Hepatocyte (in vitro differentiated cells): Measurements from ENCODE around the gene WNT7B. TPM values are rescaled to one million over a fixed set of nuclear protein-coding genes. Genes with fewer than 3 reads are reported as not detected.

Experiments used
- DNase-seq: peaks from one replicate; pipeline ENCODE4 v3.0.0-alpha.2; 2016; ENCODE audit warnings: low spot score
- H2AFZ ChIP-seq: fragments of 200-600 bp; sonication (generic); 2 replicates; pipeline ENCODE4 v1.6.0; 2016; ENCODE audit warnings: antibody characterized with exemption, mild to moderate bottlenecking
- H3K27ac ChIP-seq: fragments of 200-600 bp; sonication (generic); 2 replicates; pipeline ENCODE4 v1.5.1; 2016; ENCODE audit warnings: mild to moderate bottlenecking
- H3K27me3 ChIP-seq: fragments of 200-600 bp; sonication (generic); 2 replicates; pipeline ENCODE4 v1.6.1; 2016
- H3K36me3 ChIP-seq: fragments of 200-600 bp; sonication (generic); replicated peaks from 2 replicates; pipeline ENCODE4 v1.5.1; 2016; ENCODE audit warnings: low read depth; ENCODE audit not compliant: insufficient read depth
- H3K4me1 ChIP-seq: fragments of 200-600 bp; sonication (generic); 2 replicates; pipeline ENCODE4 v1.5.1; 2016; ENCODE audit warnings: mild to moderate bottlenecking, moderate library complexity; ENCODE audit not compliant: insufficient read depth
- H3K4me2 ChIP-seq: fragments of 200-600 bp; sonication (generic); 2 replicates; pipeline ENCODE4 v1.6.0; 2016
- H3K4me3 ChIP-seq: fragments of 200-600 bp; sonication (generic); 2 replicates; pipeline ENCODE4 v1.5.1; 2016; ENCODE audit warnings: mild to moderate bottlenecking
- H3K79me2 ChIP-seq: fragments of 200-600 bp; sonication (generic); 2 replicates; pipeline ENCODE4 v1.6.0; 2017; ENCODE audit warnings: mild to moderate bottlenecking
- H3K9me2 ChIP-seq: fragments of 200-600 bp; sonication (generic); replicated peaks from 2 replicates; pipeline ENCODE4 v1.6.0; 2017; ENCODE audit warnings: mild to moderate bottlenecking; ENCODE audit not compliant: insufficient read depth
- H3K9me3 ChIP-seq: fragments of 200-600 bp; sonication (generic); 2 replicates; pipeline ENCODE4 v1.5.1; 2016; ENCODE audit warnings: low read depth, mild to moderate bottlenecking
- H4K20me1 ChIP-seq: fragments of 200-600 bp; sonication (generic); 2 replicates; pipeline ENCODE4 v1.6.0; 2016; ENCODE audit warnings: mild to moderate bottlenecking; ENCODE audit not compliant: insufficient read depth, poor library complexity, severe bottlenecking
- EZH2 ChIP-seq: fragments of 200-600 bp; sonication (generic); IDR thresholded peaks from 2 replicates; pipeline ENCODE4 v1.6.1; 2016; ENCODE audit warnings: antibody characterized with exemption, mild to moderate bottlenecking, borderline replicate concordance
- EZH2phosphoT487 ChIP-seq: fragments of 200-600 bp; sonication (generic); IDR thresholded peaks from one replicate; pipeline ENCODE4 v1.6.1; 2018; ENCODE audit warnings: antibody characterized with exemption, mild to moderate bottlenecking, low read depth, moderate library complexity; ENCODE audit not compliant: unreplicated experiment, severe bottlenecking
- WGBS: methylation state at CpG from one replicate; pipeline ENCODE4 v1.1.6; 2016; ENCODE audit warnings: low lambda C conversion rate; ENCODE audit errors: missing lambda C conversion rate; 5-methylcytosine and 5-hydroxymethylcytosine counted together
- polyA plus RNA-seq: library from polyadenylated mRNA; unstranded; fragments of >200 nt; fragmentation: Nextera tagmentation; extraction: Ambion mirVana; gene quantifications from 2 replicates; pipeline ENCODE4 v1.2.1, GENCODE V29; 2016
- total RNA-seq: library from RNA; depleted of rRNA; stranded (reverse); fragments of >200 nt; gene quantifications from 2 replicates; pipeline ENCODE4 v1.2.3, GENCODE V29; 2014
- TF ChIP-seq, protein P1 (sequence below): fragments of 200-600 bp; sonication (generic); IDR thresholded peaks from 2 replicates; pipeline ENCODE4 v1.5.1; 2016; ENCODE audit warnings: antibody characterized with exemption, mild to moderate bottlenecking; ENCODE audit not compliant: poor library complexity

WNT7B gene
- total and polyA plus RNA-seq, 2 experiments from 2014 or later = 1.9 to 2.4 TPM

DNA sequence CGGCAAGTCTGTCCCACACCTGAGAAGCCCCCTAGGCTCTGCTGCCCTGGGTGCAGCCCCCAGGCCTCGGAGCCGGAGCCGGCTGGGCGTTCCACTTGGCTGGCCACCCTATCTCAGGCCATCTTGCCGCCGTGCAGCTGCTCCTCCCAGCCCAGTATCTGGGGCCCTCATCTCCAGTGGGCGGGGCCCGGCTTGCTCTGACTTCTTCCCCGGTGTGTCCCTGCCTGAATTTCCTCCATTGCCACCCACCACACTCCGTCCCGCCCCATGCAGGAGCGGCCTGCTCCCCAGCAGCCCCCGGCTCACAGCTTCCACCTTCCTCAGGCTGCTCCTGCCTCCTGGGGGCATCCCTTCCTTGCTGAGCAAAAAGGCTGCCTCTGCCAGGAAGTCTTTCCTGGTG, 46.6 kb downstream of the WNT7B start:
- H3K9me2 ChIP-seq = no peaks in the 10 kb centered on the region
- H3K9me3 ChIP-seq = no peaks in the 10 kb centered on the region
- H3K36me3 ChIP-seq = no peaks in the 10 kb centered on the region
- H2AFZ ChIP-seq = no peak overlapping the region
- no peaks in the 10 kb centered on the region for H3K79me2 ChIP-seq
- 80% methylated on average over 13 of the region's 14 CpGs for WGBS
- TF ChIP-seq EZH2 = no peak
- TF ChIP-seq, protein P1, sequence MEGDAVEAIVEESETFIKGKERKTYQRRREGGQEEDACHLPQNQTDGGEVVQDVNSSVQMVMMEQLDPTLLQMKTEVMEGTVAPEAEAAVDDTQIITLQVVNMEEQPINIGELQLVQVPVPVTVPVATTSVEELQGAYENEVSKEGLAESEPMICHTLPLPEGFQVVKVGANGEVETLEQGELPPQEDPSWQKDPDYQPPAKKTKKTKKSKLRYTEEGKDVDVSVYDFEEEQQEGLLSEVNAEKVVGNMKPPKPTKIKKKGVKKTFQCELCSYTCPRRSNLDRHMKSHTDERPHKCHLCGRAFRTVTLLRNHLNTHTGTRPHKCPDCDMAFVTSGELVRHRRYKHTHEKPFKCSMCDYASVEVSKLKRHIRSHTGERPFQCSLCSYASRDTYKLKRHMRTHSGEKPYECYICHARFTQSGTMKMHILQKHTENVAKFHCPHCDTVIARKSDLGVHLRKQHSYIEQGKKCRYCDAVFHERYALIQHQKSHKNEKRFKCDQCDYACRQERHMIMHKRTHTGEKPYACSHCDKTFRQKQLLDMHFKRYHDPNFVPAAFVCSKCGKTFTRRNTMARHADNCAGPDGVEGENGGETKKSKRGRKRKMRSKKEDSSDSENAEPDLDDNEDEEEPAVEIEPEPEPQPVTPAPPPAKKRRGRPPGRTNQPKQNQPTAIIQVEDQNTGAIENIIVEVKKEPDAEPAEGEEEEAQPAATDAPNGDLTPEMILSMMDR = no peak
- no peak for TF ChIP-seq EZH2phosphoT487
- H3K27me3 ChIP-seq = no peaks in the 10 kb centered on the region
- no peak overlapping the region for H3K4me3 ChIP-seq
- no peak overlapping the region for H3K27ac ChIP-seq
- DNase-seq = no peak
- H3K4me1 ChIP-seq = no peaks in the 10 kb centered on the region
- H4K20me1 ChIP-seq = no peaks in the 10 kb centered on the region
- H3K4me2 ChIP-seq = no peak overlapping the region

- 83% methylated on average over 2 of the region's 4 CpGs for whole genome bisulfite sequencing
Observed at GRCh38 chr22:45929649-45930048, 47.3 kb downstream of the WNT7B start.

DNA sequence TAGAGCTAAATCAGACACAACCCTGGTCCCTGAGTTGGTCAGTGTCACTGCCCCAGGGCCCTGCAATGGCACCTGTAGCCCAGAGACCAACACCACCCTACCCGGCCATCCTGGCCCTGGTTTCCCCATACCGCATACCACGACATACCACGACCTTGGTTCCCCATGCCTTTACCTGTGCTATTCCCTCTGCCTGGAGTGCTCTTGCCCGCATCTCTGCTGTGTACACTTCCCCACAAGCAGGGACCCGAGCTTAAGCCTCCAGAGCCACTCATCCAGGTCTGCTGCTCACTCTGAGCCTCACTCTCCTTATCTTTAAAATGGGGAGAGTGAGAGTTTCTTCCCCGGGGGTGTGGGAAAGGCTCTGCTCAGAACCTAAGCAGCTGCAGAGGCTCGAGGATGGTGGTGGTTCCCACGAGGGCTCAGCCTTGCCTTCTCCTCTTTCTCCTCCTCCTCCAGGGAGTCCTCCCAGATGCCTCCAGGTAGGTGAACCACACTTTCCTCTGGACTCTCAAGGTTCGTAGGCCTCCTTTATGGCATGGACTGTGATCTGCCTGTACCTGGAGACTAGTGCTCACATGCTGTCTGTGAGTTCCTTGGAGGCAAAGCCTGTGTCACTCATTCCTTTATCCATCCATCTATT, 48.1 kb downstream of the WNT7B start:
- Histone ChIP-seq H3K9me2 (no peaks in the 10 kb centered on the region), H3K27ac (no peak overlapping the region), H3K79me2 (no peaks in the 10 kb centered on the region), H4K20me1 (no peaks in the 10 kb centered on the region), H3K27me3 (no peaks in the 10 kb centered on the region), H3K9me3 (no peaks in the 10 kb centered on the region), H2AFZ (no peak overlapping the region), H3K4me3 (no peak overlapping the region), H3K4me1 (no peaks in the 10 kb centered on the region), H3K36me3 (no peaks in the 10 kb centered on the region), H3K4me2 (no peak overlapping the region)
- TF ChIP-seq EZH2 (no peak), EZH2phosphoT487 (no peak)
- TF ChIP-seq, protein P1 = no peak
- no peak for DNase-seq
- WGBS = 86% methylated on average over 10 of the region's 10 CpGs

More at GRCh38 chr22:45929649-45930048, 47.3 kb downstream of the WNT7B start:
- no peak overlapping the region for H2AFZ ChIP-seq
- no peak for DNase-seq
- no peaks in the 10 kb centered on the region for H3K4me1 ChIP-seq
- no peaks in the 10 kb centered on the region for H3K36me3 ChIP-seq
- H3K4me2 ChIP-seq = no peak overlapping the region
- TF ChIP-seq EZH2 = no peak
- no peak for TF ChIP-seq EZH2phosphoT487
- TF ChIP-seq, protein P1 = no peak
- no peak overlapping the region for H3K4me3 ChIP-seq
- no peaks in the 10 kb centered on the region for H3K9me3 ChIP-seq
- H3K27me3 ChIP-seq = no peaks in the 10 kb centered on the region
- no peaks in the 10 kb centered on the region for H4K20me1 ChIP-seq
- H3K9me2 ChIP-seq = no peaks in the 10 kb centered on the region
- no peak overlapping the region for H3K27ac ChIP-seq
- H3K79me2 ChIP-seq = no peaks in the 10 kb centered on the region
